ENCODE results near the gene CELF4. TPM values are rescaled to one million over a fixed set of nuclear protein-coding genes. Genes with fewer than 3 reads are reported as not detected.

Gene CELF4
- total and polyA plus RNA-seq, 2 donors (not counting 1 experiment from before 2014, with no cell fraction given): 0.17 TPM; not detected in 1

DNA sequence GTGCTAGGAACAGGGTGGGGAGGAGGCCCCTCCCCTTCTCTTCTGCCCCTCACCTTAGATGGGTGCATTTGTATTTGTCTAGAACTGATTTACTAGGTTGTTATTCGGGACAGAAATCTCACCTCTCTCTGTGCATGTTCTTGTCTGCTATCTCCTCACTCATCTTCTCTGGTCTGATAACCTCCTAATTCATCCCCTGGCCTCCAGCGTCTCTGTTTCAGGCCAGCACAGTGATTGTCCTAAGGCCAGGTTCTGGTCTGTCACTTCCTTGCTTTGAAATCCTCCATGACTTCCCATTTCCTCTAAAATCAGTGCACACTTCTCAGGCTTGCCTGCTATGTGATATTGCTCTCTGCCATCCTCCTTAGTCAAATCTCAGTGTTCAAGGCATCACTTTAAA lies 58.4 kb downstream of the CELF4 start:
- Histone ChIP-seq H3K4me1 (ENCODE audit: control insufficient read depth, extremely low read depth, insufficient read depth, low read length) (no peaks in the 10 kb centered on the region), H3K27me3 (ENCODE audit: control insufficient read depth, insufficient read depth, low read length) (no peaks in the 10 kb centered on the region), H3K9me3 (ENCODE audit: control insufficient read depth, insufficient read depth, low read depth, low read length) (no peaks in the 10 kb centered on the region), H3K27ac (ENCODE audit: insufficient read depth, low read length) (no peak overlapping the region), H2AFZ (ENCODE audit: low read length) (no peak overlapping the region), H3K36me3 (ENCODE audit: control insufficient read depth, insufficient read depth, low read length) (no peaks in the 10 kb centered on the region), H3K4me3 (replicated peaks in 1 of 4; ENCODE audit: control extremely low read depth in 1 of 4, insufficient read depth in 1 of 4, low read depth in 3 of 4, low read length in 4 of 4) (no peak overlapping the region), H3K79me2 (ENCODE audit: control insufficient read depth, insufficient read depth, low read length) (no peaks in the 10 kb centered on the region), H3K4me2 (ENCODE audit: extremely low read depth, insufficient read depth, low read length) (no peak overlapping the region), H4K20me1 (ENCODE audit: control insufficient read depth, extremely low read depth, insufficient read depth, low read length) (no peaks in the 10 kb centered on the region), H3K9ac (ENCODE audit: insufficient read depth, low read length) (no peak overlapping the region)
- TF ChIP-seq EZH2 (IDR thresholded peaks at IDR 0.05; ENCODE audit: low read length, missing control alignments) (no peak), CTCF (conservative IDR thresholded peaks at IDR 0.05 in 1 of 2, IDR thresholded peaks at IDR 0.05 in 1 of 2; ENCODE audit: low read depth in 1 of 2, low read length in 2 of 2) (no peak)
- no peak for DNase-seq (ENCODE audit: low read depth in 2 of 2)

- no peak overlapping the region for H2AFZ ChIP-seq (ENCODE audit: low read length)
- no peak overlapping the region for H3K4me3 ChIP-seq (replicated peaks in 1 of 4; ENCODE audit: control extremely low read depth in 1 of 4, insufficient read depth in 1 of 4, low read depth in 3 of 4, low read length in 4 of 4)
- H3K9ac ChIP-seq (ENCODE audit: insufficient read depth, low read length): no peak overlapping the region
- no peaks in the 10 kb centered on the region for H3K79me2 ChIP-seq (ENCODE audit: control insufficient read depth, insufficient read depth, low read length)
- H3K27ac ChIP-seq (ENCODE audit: insufficient read depth, low read length): no peak overlapping the region
- H3K4me1 ChIP-seq (ENCODE audit: control insufficient read depth, extremely low read depth, insufficient read depth, low read length): no peaks in the 10 kb centered on the region
- TF ChIP-seq EZH2 (IDR thresholded peaks at IDR 0.05; ENCODE audit: low read length, missing control alignments) (no peak), CTCF (conservative IDR thresholded peaks at IDR 0.05 in 1 of 2, IDR thresholded peaks at IDR 0.05 in 1 of 2; ENCODE audit: low read depth in 1 of 2, low read length in 2 of 2) (no peak)
- H3K27me3 ChIP-seq (ENCODE audit: control insufficient read depth, insufficient read depth, low read length): no peaks in the 10 kb centered on the region
- H3K36me3 ChIP-seq (ENCODE audit: control insufficient read depth, insufficient read depth, low read length): no peaks in the 10 kb centered on the region
- no peak overlapping the region for H3K4me2 ChIP-seq (ENCODE audit: extremely low read depth, insufficient read depth, low read length)
- no peak for DNase-seq (ENCODE audit: low read depth in 2 of 2)
- no peaks in the 10 kb centered on the region for H3K9me3 ChIP-seq (ENCODE audit: control insufficient read depth, insufficient read depth, low read depth, low read length)
- H4K20me1 ChIP-seq (ENCODE audit: control insufficient read depth, extremely low read depth, insufficient read depth, low read length): no peaks in the 10 kb centered on the region
These were observed 59.6 kb downstream of the CELF4 start for GRCh38 chr18:37506001-37506400.

GRCh38 chr18:37505321-37505720 lies 60.3 kb downstream of the CELF4 start:
- DNase-seq (ENCODE audit: low read depth in 2 of 2): no peak
- Histone ChIP-seq H3K27me3 (ENCODE audit: control insufficient read depth, insufficient read depth, low read length) (no peaks in the 10 kb centered on the region), H4K20me1 (ENCODE audit: control insufficient read depth, extremely low read depth, insufficient read depth, low read length) (no peaks in the 10 kb centered on the region), H3K27ac (ENCODE audit: insufficient read depth, low read length) (no peak overlapping the region), H3K4me2 (ENCODE audit: extremely low read depth, insufficient read depth, low read length) (no peak overlapping the region), H3K4me1 (ENCODE audit: control insufficient read depth, extremely low read depth, insufficient read depth, low read length) (no peaks in the 10 kb centered on the region), H3K4me3 (replicated peaks in 1 of 4; ENCODE audit: control extremely low read depth in 1 of 4, insufficient read depth in 1 of 4, low read depth in 3 of 4, low read length in 4 of 4) (no peak overlapping the region), H2AFZ (ENCODE audit: low read length) (no peak overlapping the region), H3K9ac (ENCODE audit: insufficient read depth, low read length) (no peak overlapping the region), H3K36me3 (ENCODE audit: control insufficient read depth, insufficient read depth, low read length) (no peaks in the 10 kb centered on the region), H3K79me2 (ENCODE audit: control insufficient read depth, insufficient read depth, low read length) (no peaks in the 10 kb centered on the region), H3K9me3 (ENCODE audit: control insufficient read depth, insufficient read depth, low read depth, low read length) (no peaks in the 10 kb centered on the region)
- TF ChIP-seq EZH2 (IDR thresholded peaks at IDR 0.05; ENCODE audit: low read length, missing control alignments) (no peak), CTCF (conservative IDR thresholded peaks at IDR 0.05 in 1 of 2, IDR thresholded peaks at IDR 0.05 in 1 of 2; ENCODE audit: low read depth in 1 of 2, low read length in 2 of 2) (no peak)
